Mucosa of descending colon (tissue), 3 donors: Measurements from ENCODE around the gene AP5M1. TPM values are rescaled to one million over a fixed set of nuclear protein-coding genes. Genes with fewer than 3 reads are reported as not detected.
"Not testable (repeated sequence)": the region's sequence is repeated elsewhere in the genome, so short reads cannot be mapped to it uniquely, and the experiment has no call there.

Source experiments
- ATAC-seq: fragments of 200-7000 bp; cut with Tn5 transposase; one replicate; pipeline ENCODE4 v1.9.1; 2020; ENCODE audit warnings: mild to moderate bottlenecking, moderate library complexity
- DNase-seq, 3 donors: peaks; one replicate each; pipeline ENCODE4 v3.0.0-alpha.2; 2020
- H3K36me3 ChIP-seq: fragments of 200-600 bp; one replicate; pipeline ENCODE4 v1.8.0; 2021; ENCODE audit warnings: low read depth, mild to moderate bottlenecking
- H3K4me1 ChIP-seq: fragments of 200-600 bp; one replicate; pipeline ENCODE4 v1.8.0; 2021; ENCODE audit warnings: low read depth, mild to moderate bottlenecking
- H3K4me3 ChIP-seq: fragments of 200-600 bp; one replicate; pipeline ENCODE4 v1.8.0; 2021; ENCODE audit warnings: mild to moderate bottlenecking
- H3K9me3 ChIP-seq: fragments of 200-600 bp; one replicate; pipeline ENCODE4 v1.8.0; 2021; ENCODE audit warnings: mild to moderate bottlenecking
- CTCF ChIP-seq: fragments of 200-600 bp; IDR thresholded peaks from one replicate; pipeline ENCODE4 v1.8.0; 2022; ENCODE audit warnings: antibody characterized with exemption, mild to moderate bottlenecking
- intact Hi-C, 2 donors: fragments of 100-400 bp; cut with DNase I in 1 of 2; cut with micrococcal nuclease in 1 of 2; formaldehyde crosslinking; loops; one replicate each; pipeline versions ENCODE4 v1.11.0 to v1.11.1; 2022; cut with DNase I, micrococcal nuclease
- total RNA-seq, 3 donors: library from RNA; stranded (reverse); fragmentation: NEBNext Ultra II Directional in 2 of 3; extraction: Animal tissue kit (Norgen Biotek cat#: 25700) in 2 of 3; gene quantifications; one replicate each; pipeline versions ENCODE4 v1.2.1 to v1.2.4, GENCODE V29; 2021 to 2023
- donor health status: DM: no; HTN: no; CAD: no; lungs with moderate emphysema.
- donor health status: DM: no; HTN: no; CAD: no.
- donor health status: DM: no; HTN: yes; CAD: no.

Gene AP5M1
- total RNA-seq, 3 donors from 2014 or later = 64.3 to 100 (median 81.6) TPM

- Histone ChIP-seq H3K36me3 (no peaks in the 10 kb centered on the region), H3K4me3 (no peak overlapping the region), H3K9me3 (no peaks in the 10 kb centered on the region), H3K4me1 (no peaks in the 10 kb centered on the region)
- intact Hi-C loops = no loop called here
- DNase-seq = no peak
- no peak for ATAC-seq
- no peak for TF ChIP-seq CTCF
These were observed 61.1 kb downstream of the AP5M1 start for GRCh38 chr14:57329833-57330232.

GRCh38 chr14:57332475-57332874 is 63.7 kb downstream of the AP5M1 start:
- intact Hi-C loops, DNase-seq, ATAC-seq, H3K9me3 ChIP-seq, H3K4me1 ChIP-seq, H3K36me3 ChIP-seq, H3K4me3 ChIP-seq: not testable (repeated sequence)

- H3K4me1 ChIP-seq, H3K36me3 ChIP-seq, ATAC-seq, H3K9me3 ChIP-seq, H3K4me3 ChIP-seq, intact Hi-C loops, DNase-seq: not testable (repeated sequence)
These were observed 65.0 kb downstream of the AP5M1 start for GRCh38 chr14:57333726-57334125.

- H3K4me1 ChIP-seq, ATAC-seq, intact Hi-C loops, H3K36me3 ChIP-seq, H3K9me3 ChIP-seq, H3K4me3 ChIP-seq: not testable (repeated sequence)
- peak in 1 of 3 donors; percentile 10 for DNase-seq
These were observed 75.0 kb downstream of the AP5M1 start for GRCh38 chr14:57343545-57344297.

- no peak for DNase-seq
- Histone ChIP-seq H3K4me1 (no peaks in the 10 kb centered on the region), H3K4me3 (no peak overlapping the region), H3K9me3 (no peaks in the 10 kb centered on the region), H3K36me3 (no peaks in the 10 kb centered on the region)
- no peak for ATAC-seq
- TF ChIP-seq CTCF = no peak
- intact Hi-C loops = no loop called here
These were observed 76.3 kb downstream of the AP5M1 start for GRCh38 chr14:57345106-57345505.

GRCh38 chr14:57346741-57347140 is 78.0 kb downstream of the AP5M1 start:
- DNase-seq (no peak), ATAC-seq (no peak)
- no peaks in the 10 kb centered on the region for H3K4me1 ChIP-seq
- intact Hi-C loops = no loop called here
- no peak for TF ChIP-seq CTCF
- no peaks in the 10 kb centered on the region for H3K9me3 ChIP-seq
- no peak overlapping the region for H3K4me3 ChIP-seq
- no peaks in the 10 kb centered on the region for H3K36me3 ChIP-seq

Other genes starting within 250 kb of the AP5M1 start
- gene EXOC5, start 66 bp upstream of the AP5M1 start, total RNA-seq = 10 to 100 TPM; 40.9 to 69.3 (median 44.2) TPM
- gene NAA30, start 121.6 kb downstream of the AP5M1 start, total RNA-seq = 10 to 100 TPM; 14.1 to 23.2 (median 16.2) TPM
- gene CCDC198, start 224.9 kb downstream of the AP5M1 start, total RNA-seq = not detected